CD4-positive, CD25-positive, alpha-beta regulatory T cell (primary cell): Measurements from ENCODE around the gene PHC3. TPM values are rescaled to one million over a fixed set of nuclear protein-coding genes. Genes with fewer than 3 reads are reported as not detected.

Source experiments
- polyA plus RNA-seq, 4 donors: library from polyadenylated mRNA; unstranded; fragments of 300-500 nt; fragmentation: Illumina TruSeq; gene quantifications; one replicate each; pipeline ENCODE4 v1.2.3, GENCODE V29; 2021
- total RNA-seq: library from RNA; stranded (reverse); gene quantifications from one replicate; pipeline ENCODE4 v1.2.3, GENCODE V29; 2022

Gene PHC3
- total and polyA plus RNA-seq, 5 donors from 2014 or later, result 38.5 to 177 (median 42.7) TPM

Other genes with a start within 250 kb of the PHC3 start
- gene SEC62, start 214.9 kb downstream of the PHC3 start, total RNA-seq, result 78.7 TPM
- 100 to 1,000 TPM; 127 to 193 (median 141) TPM for gene SEC62, start 214.9 kb downstream of the PHC3 start, polyA plus RNA-seq
- gene GPR160, start 143.7 kb downstream of the PHC3 start, total RNA-seq, result 0.37 TPM
- 1 to 10 TPM; 1.5 to 6.2 (median 4.4) TPM for gene GPR160, start 143.7 kb downstream of the PHC3 start, polyA plus RNA-seq
- gene PRKCI, start 40.7 kb upstream of the PHC3 start, total RNA-seq, result 20.8 TPM
- 10 to 100 TPM; 14.1 to 18.6 (median 18.2) TPM for gene PRKCI, start 40.7 kb upstream of the PHC3 start, polyA plus RNA-seq
- gene SKIL, start 176.0 kb upstream of the PHC3 start, total RNA-seq, result 50.4 TPM
- 1 to 10 TPM; 2.0 to 5.4 (median 3.3) TPM for gene SKIL, start 176.0 kb upstream of the PHC3 start, polyA plus RNA-seq
- gene CLDN11, start 237.1 kb upstream of the PHC3 start, total RNA-seq, result not detected
- not detected for gene CLDN11, start 237.1 kb upstream of the PHC3 start, polyA plus RNA-seq